Kidney (tissue), 14 donors: ENCODE results near the gene TRPV5. TPM values are rescaled to one million over a fixed set of nuclear protein-coding genes. Genes with fewer than 3 reads are reported as not detected.

Experiments used
- DNase-seq, 5 donors: peaks; one replicate each; pipeline ENCODE4 v3.0.0-alpha.2; 2013 to 2020
- FAIRE-seq: peaks from 2 replicates; lab custom pipeline; 2012; peaks lifted over from hg19 to GRCh38; lab: Jason Lieb, UNC
- H3K27ac ChIP-seq, 2 donors: one replicate each; pipeline ENCODE4 v1.7.0; 2013; ENCODE audit warnings: low read depth in 2 of 2, low read length in 2 of 2, inconsistent platforms in 1 of 2
- H3K27me3 ChIP-seq: one replicate; pipeline ENCODE4 v1.7.1; 2013; ENCODE audit warnings: low read length, inconsistent platforms; ENCODE audit not compliant: control insufficient read depth, insufficient read depth
- H3K36me3 ChIP-seq, 3 donors: one replicate each; pipeline versions ENCODE4 v1.7.0 to v1.7.1; 2013; ENCODE audit warnings: low read length in 3 of 3, control low read depth in 1 of 3, inconsistent platforms in 1 of 3; ENCODE audit not compliant: insufficient read depth in 3 of 3, control insufficient read depth in 2 of 3
- H3K4me1 ChIP-seq, 3 donors: one replicate each; pipeline versions ENCODE4 v1.7.0 to v1.7.1; 2013; ENCODE audit warnings: low read length in 3 of 3, inconsistent platforms in 1 of 3, low read depth in 1 of 3; ENCODE audit not compliant: control insufficient read depth in 2 of 3, insufficient read depth in 2 of 3
- H3K4me3 ChIP-seq, 3 donors: one replicate each; pipeline versions ENCODE4 v1.7.0 to v1.8.1; 2013; ENCODE audit warnings: low read length in 3 of 3, control low read depth in 1 of 3, inconsistent platforms in 1 of 3
- H3K9ac ChIP-seq, 3 donors: one replicate each; pipeline versions ENCODE4 v1.7.0 to v1.7.1; 2013; ENCODE audit warnings: low read length in 3 of 3, control low read depth in 1 of 3, inconsistent platforms in 1 of 3
- H3K9me3 ChIP-seq, 3 donors: one replicate each; pipeline versions ENCODE4 v1.7.0 to v1.7.1; 2013; ENCODE audit warnings: low read length in 3 of 3, control low read depth in 1 of 3, inconsistent platforms in 1 of 3; ENCODE audit not compliant: control insufficient read depth in 2 of 3, insufficient read depth in 1 of 3
- CTCF ChIP-seq: IDR thresholded peaks from 3 replicates; pipeline ENCODE4 v1.5.1; 2012; ENCODE audit warnings: mild to moderate bottlenecking, moderate library complexity, borderline replicate concordance; ENCODE audit not compliant: insufficient read depth; ENCODE audit errors: extremely low read depth
- intact Hi-C: fragments of 100-400 bp; cut with DNase I; formaldehyde crosslinking; loops from one replicate; pipeline ENCODE4 v1.11.1; 2022
- polyA plus RNA-seq: library from polyadenylated mRNA; stranded (reverse); fragments of 350-450 nt; fragmentation: Illumina TruSeq; extraction: RNeasy Lipid Tissue Mini Kit (QIAGEN cat#74804); gene quantifications from one replicate; pipeline ENCODE4 v1.2.3, GENCODE V29; 2014; ENCODE audit warnings: low read depth, low replicate concordance; ENCODE audit not compliant: insufficient read depth
- total RNA-seq: library from RNA; stranded (reverse); fragmentation: NEBNext Ultra II Directional; extraction: Animal tissue kit (Norgen Biotek cat#: 25700); gene quantifications from one replicate; pipeline ENCODE4 v1.2.1, GENCODE V29; 2021
- donor health status: control.
- donor health status: control.
- donor health status: control.
- donor health status: control.
- donor health status: control.
- donor health status: DM: yes; HTN: yes; CAD: no.
- donor health status: Normal renal cell carcinoma (clear cell type).

Gene TRPV5
- total and polyA plus RNA-seq, 2 donors from 2014 or later = 1.3 to 1.4 TPM

- H3K27me3 ChIP-seq = no peaks in the 10 kb centered on the region
- no peak for TF ChIP-seq CTCF
- no peak overlapping the region for H3K4me3 ChIP-seq
- DNase-seq = no peak
- H3K9ac ChIP-seq = no peak overlapping the region
- no peaks in the 10 kb centered on the region for H3K36me3 ChIP-seq
- no peak for FAIRE-seq
- H3K4me1 ChIP-seq = no peaks in the 10 kb centered on the region
- H3K27ac ChIP-seq = no peak overlapping the region
- intact Hi-C loops = no loop called here
- no peaks in the 10 kb centered on the region for H3K9me3 ChIP-seq
These were observed 14.6 kb downstream of the TRPV5 start for GRCh38 chr7:142918901-142919300.

- TF ChIP-seq CTCF = no peak
- DNase-seq (no peak), FAIRE-seq (no peak)
- Histone ChIP-seq H3K36me3 (no peaks in the 10 kb centered on the region), H3K4me1 (peaks cover 0 to 2% (median 0%) of the 10 kb centered on the region in 3 donors), H3K9me3 (no peaks in the 10 kb centered on the region), H3K4me3 (no peak overlapping the region), H3K27me3 (no peaks in the 10 kb centered on the region), H3K9ac (no peak overlapping the region), H3K27ac (no peak overlapping the region)
- intact Hi-C loops = no loop called here
These were observed 16.1 kb downstream of the TRPV5 start for GRCh38 chr7:142917447-142917846.

GRCh38 chr7:142916508-142916907 lies 17.0 kb downstream of the TRPV5 start:
- H3K27ac ChIP-seq = no peak overlapping the region
- H3K4me1 ChIP-seq = peaks cover 0 to 2% (median 0%) of the 10 kb centered on the region in 3 donors
- no peaks in the 10 kb centered on the region for H3K27me3 ChIP-seq
- TF ChIP-seq CTCF = no peak
- no peak overlapping the region for H3K4me3 ChIP-seq
- DNase-seq (peak in 4 of 5 donors; percentile 26 to 76 (median 55)), FAIRE-seq (no peak)
- no peak overlapping the region for H3K9ac ChIP-seq
- H3K36me3 ChIP-seq = no peaks in the 10 kb centered on the region
- no peaks in the 10 kb centered on the region for H3K9me3 ChIP-seq
- intact Hi-C loops = no loop called here

- no peak overlapping the region for H3K9ac ChIP-seq
- H3K27ac ChIP-seq = no peak overlapping the region
- no peaks in the 10 kb centered on the region for H3K27me3 ChIP-seq
- peaks cover 0 to 2% (median 0%) of the 10 kb centered on the region in 3 donors for H3K4me1 ChIP-seq
- no peaks in the 10 kb centered on the region for H3K36me3 ChIP-seq
- no peak for TF ChIP-seq CTCF
- FAIRE-seq = no peak
- intact Hi-C loops = no loop called here
- H3K4me3 ChIP-seq = no peak overlapping the region
- DNase-seq = no peak
- no peaks in the 10 kb centered on the region for H3K9me3 ChIP-seq
These were observed 18.2 kb downstream of the TRPV5 start for GRCh38 chr7:142915315-142915714.
